GM11168 (cell line): ENCODE measurements around the gene CFAP46.

Experiments
- in situ Hi-C: fragments of 300-500 bp; cut with MboI; formaldehyde crosslinking; loops from one replicate; pipeline ENCODE4 v1.12.0; 2022; ENCODE audit warnings: low sequenced_read_pairs; ENCODE audit not compliant: unreplicated experiment

CFAP46 gene

DNA sequence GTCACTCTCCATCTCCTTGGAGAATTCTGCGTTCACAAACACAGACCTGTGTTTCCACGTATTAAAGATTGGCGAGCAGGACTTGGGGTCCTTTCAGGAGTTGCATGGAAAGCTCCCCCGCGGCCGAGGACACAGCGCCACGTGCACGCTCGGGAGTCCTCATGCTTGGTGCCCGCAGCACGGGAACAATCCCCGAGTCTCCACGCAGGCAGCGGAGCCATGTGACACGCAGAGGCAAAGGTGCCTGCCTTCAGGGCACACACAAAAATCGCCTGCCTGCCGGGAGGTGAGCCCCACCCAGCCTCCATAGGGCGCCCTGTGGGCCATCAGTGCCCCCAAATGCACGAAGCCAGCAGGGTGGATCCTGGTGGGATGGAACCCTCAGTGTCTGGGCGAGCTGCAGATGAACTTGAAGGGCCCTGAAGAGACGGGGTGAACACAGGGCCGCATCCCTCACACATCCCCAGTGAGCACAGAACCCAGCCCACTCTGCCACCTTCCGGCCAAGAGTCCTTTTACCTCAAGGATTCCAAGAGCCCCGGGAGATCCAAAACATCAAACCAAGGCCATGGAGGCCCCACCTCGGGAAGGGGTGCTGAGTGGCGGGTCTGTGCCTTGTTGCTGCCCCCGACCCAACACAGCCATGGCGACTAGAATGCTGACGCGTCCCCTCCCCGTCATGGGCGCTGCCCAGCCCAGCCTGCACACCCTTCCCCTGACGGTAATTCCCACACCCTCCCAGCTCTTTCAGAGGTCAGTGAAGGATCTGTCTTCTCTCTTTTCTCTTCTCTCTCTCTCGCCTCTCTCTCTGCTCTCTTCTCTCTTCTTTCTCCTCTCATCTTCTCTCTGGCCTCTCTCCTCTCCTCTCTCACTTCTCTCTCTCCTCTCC is 55.9 kb downstream of the CFAP46 start:
- in situ Hi-C loops: no loop called here

DNA sequence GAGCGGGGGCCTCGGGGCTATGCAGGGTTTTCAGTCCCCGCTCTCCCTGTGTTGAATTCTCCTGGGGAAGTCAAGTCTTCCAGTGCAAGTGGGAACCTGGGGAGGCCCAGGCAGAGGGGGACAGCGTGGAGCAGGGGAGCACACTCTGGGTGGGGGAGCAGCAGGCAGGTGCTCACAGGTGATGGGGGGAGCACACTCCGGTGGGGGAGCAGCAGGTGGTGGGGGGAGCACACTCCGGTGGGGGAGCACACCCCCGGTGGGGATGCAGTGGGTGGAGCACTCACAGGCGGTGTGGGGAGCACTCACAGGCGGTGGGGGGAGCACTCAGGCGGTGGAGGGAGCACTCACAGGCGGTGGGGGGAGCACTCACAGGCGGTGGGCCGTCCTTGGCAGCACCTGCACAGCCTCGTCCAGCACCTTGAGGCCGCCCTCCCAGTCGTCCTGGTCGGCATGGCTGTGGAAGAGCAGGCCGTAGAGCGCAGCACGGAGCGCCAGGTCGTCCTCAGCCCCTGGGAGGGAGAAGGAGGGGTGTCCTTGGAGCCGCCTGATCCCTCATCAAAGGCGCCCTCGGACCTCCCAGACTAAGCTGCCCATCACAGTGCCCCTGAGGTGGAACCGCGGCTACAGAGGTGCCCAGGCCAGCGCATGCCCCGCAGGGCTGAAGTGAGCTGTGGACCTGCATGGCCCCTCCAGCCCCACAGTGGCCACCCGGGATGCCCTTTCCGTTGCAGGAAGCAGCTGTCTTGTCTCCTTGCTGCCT is 56.7 kb downstream of the CFAP46 start:
- in situ Hi-C loops: no loop called here

DNA sequence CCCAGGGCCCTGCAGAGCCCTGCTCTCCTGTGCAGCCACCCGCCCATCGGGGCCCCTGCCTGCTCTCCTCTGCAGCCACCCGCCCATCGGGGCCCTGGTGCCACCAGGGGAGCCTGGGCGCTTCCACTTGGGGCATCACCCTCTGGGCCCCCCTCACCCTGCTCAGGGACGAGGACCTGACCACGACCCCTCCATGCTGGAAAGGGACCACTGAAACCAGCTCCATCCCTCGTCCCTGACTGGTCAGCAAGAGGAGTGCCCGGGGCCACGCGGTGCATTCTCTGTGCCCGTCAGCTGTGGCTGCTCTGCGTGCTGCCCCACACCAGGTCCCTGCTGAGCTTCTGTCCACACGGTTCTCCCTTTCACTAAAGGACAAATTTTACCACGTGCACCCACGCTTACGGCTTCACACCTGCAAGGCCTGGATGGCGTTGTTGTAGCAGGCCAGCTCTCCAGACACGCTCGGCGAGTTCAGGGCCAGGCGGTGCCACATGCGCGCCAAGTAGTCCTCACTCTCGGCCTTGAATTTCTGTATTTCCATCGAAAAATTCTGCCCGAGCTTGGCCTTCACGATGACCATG is 57.6 kb downstream of the CFAP46 start:
- in situ Hi-C loops: no loop called here

DNA sequence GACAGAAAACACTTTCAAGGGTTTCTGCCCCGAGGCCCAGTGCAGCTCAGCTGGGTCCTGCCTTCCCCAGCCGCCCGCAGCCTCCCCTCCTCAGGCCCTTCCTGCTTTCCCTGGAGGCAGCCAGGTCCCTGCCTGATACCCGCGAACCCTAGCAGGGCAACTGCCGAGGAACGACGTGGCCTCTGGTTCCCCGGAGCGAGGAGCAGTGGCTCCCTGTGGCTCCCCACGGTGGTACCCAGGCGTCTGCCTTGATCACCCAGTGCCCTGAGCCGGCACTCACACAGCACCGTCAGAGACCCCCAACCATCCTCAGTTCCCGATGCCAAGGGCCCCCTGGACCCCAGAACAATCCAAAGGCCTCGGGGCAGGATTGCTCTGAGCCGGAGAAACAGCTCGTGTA is 58.3 kb downstream of the CFAP46 start:
- in situ Hi-C loops: no loop called here

DNA sequence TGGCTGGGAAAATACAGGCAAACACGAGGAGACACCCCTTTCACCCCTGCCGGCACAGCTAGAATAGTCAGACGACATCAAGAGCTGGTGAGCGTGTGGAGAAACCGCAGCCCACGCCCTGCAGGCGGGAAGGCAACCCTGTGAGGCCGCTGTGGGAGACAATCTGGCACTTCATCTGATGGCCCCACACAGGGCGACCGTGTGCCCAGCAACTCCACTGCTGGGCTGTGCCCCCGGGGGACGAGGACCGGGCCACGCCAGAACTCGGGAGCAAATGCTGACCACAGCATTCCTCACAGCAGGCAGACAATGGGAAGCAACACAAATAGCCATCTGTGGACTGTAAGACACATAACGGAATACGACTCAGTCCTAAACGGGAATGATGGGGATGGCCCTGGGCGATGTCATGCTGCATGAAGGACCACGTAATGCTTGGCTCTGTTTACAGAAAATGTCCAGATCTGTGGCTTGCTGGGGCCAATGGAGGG is 58.9 kb downstream of the CFAP46 start:
- in situ Hi-C loops: no loop called here

GRCh38 chr10:132882069-132882951 is 60.1 kb downstream of the CFAP46 start:
- in situ Hi-C loops: no loop called here

- in situ Hi-C loops: no loop called here
These were observed 61.0 kb downstream of the CFAP46 start for GRCh38 chr10:132881186-132881920.

DNA sequence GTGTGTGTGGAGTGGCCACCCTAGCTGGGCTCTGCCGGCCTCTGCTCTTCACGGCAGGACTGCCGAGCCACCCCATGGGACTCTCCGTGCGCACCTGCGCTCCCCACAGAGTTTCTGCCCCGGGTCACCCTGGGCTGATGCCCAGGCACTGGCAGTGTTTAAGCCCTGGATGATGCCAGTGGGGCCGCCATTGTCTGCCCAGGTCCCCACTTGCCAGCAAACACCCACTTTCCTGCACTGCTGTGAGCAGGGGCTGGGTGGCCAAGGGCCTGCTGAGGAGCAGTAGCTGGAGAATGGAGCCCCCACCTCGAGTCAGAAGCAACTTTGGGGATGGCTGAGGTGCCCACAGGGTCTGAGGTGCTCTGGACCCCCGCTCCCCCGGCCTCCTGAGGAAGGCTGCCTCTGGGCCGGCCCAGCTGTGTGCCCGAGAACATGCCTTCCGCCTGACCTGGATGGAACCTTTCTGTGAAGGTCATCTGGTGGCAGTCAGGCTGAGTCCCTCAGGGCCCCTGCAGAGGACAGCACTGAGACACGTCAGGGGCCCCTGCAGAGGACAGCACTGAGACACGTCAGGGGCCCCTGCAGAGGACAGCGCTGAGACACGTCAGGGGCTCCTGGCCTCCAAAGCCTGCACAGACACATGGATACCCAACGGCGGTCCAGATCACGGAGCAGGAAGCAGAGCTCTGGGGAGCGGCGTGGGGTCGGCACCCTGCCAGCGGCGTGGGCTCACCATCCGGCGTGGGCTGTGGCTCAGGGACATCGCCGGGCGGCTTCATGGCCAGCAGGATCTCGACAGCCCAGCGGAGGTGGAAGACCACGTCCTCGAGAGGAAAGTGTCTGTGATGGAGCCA is 62.0 kb downstream of the CFAP46 start:
- in situ Hi-C loops: no loop called here

- in situ Hi-C loops: no loop called here
These were observed 62.8 kb downstream of the CFAP46 start for GRCh38 chr10:132879408-132880127.

GRCh38 chr10:132878730-132879407 is 63.5 kb downstream of the CFAP46 start:
- in situ Hi-C loops: no loop called here

DNA sequence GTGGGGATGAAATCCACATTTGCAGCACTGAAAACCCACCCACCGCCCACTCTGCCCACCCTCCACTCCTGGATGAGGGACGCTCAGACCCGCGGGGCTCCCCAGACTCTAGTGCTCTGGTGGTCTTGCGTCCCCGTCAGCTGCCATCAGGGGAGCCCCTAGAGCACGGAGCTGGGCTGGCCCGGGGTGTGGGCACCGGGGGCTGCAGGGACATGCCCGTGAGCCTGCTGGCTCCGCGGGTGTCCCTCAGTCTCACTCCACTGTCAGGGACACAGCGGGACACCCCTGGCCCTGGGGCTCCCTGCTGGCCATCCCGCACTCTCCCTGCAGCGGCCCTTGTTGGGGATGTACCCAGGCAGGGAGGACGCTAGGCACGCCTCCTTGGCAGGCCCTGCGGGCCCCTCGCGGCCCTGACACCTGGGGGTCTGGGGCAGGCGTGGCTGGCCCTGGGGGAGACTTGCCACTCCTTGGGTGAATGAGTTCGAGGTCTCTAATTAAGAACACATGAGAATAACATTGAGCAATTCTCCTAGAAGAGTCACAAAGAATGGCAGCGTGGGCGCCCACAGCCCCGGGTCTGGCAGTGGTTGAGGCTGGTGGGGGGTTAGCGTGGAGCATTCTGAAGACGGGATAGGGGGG is 64.2 kb downstream of the CFAP46 start:
- in situ Hi-C loops: no loop called here

- in situ Hi-C loops: no loop called here
These were observed 64.9 kb downstream of the CFAP46 start for GRCh38 chr10:132877473-132877872.

DNA sequence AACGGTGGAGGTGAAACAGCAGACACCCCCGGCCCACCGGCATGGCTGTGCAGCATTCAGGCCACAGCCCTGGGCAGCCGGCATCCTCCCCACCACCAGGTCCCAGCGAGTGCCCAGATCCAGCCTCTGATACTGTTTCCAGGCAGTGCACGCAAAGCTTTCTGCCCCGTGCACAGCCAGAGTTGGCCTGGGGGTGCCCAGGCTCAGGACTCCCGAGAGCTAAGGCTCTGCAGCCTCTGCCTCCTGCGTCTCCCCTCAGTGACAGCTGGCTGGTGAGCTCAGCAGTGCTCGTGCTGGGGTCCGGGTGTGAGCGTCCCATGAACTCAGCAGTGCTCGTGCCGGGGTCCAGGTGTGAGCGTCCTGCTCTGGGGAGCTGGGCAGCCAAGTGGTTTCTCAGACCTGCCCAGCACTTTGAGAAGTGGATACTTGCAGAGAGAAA is 65.4 kb downstream of the CFAP46 start:
- in situ Hi-C loops: no loop called here

- in situ Hi-C loops: no loop called here
These were observed 66.1 kb downstream of the CFAP46 start for GRCh38 chr10:132876131-132876860.

GRCh38 chr10:132875435-132875834 is 66.9 kb downstream of the CFAP46 start:
- in situ Hi-C loops: no loop called here

- in situ Hi-C loops: no loop called here
These were observed 69.0 kb downstream of the CFAP46 start for GRCh38 chr10:132873395-132873794.
